Chondrocyte (in vitro differentiated cells): ENCODE measurements around the gene SSTR1. TPM values are rescaled to one million over a fixed set of nuclear protein-coding genes. Genes with fewer than 3 reads are reported as not detected.

Source experiments
- DNase-seq: peaks from one replicate; pipeline ENCODE4 v3.0.0; 2021; ENCODE audit warnings: mixed read lengths, low spot score
- H3K27ac Mint-ChIP-seq: one replicate; pipeline ENCODE4 v1.8.0; 2021; ENCODE audit warnings: mild to moderate bottlenecking, moderate library complexity, mixed read lengths; ENCODE audit not compliant: unreplicated experiment
- H3K27me3 Mint-ChIP-seq: 2 replicates; pipeline ENCODE4 v1.8.0; 2021; ENCODE audit warnings: low read depth, mixed read lengths
- H3K36me3 Mint-ChIP-seq: 2 replicates; pipeline ENCODE4 v1.8.0; 2021; ENCODE audit warnings: low read depth, mixed read lengths
- H3K4me1 Mint-ChIP-seq: 2 replicates; pipeline ENCODE4 v1.8.0; 2021; ENCODE audit warnings: low read depth, mild to moderate bottlenecking, mixed read lengths
- H3K4me3 Mint-ChIP-seq: one replicate; pipeline ENCODE4 v1.8.0; 2021; ENCODE audit warnings: mild to moderate bottlenecking, moderate library complexity, mixed read lengths; ENCODE audit not compliant: unreplicated experiment
- H3K9me3 Mint-ChIP-seq: 2 replicates; pipeline ENCODE4 v1.8.0; 2021; ENCODE audit warnings: low read depth, mixed read lengths
- total RNA-seq: library from RNA; stranded (reverse); gene quantifications from 3 replicates; pipeline ENCODE4 v1.2.1, GENCODE V29; 2021
- TF ChIP-seq, protein P1 (sequence below): fragments of 200-600 bp; sonication (generic); IDR thresholded peaks from 2 replicates; pipeline ENCODE4 v1.5.0; 2021; ENCODE audit warnings: antibody characterized with exemption, mild to moderate bottlenecking, moderate library complexity

Gene SSTR1
- total RNA-seq, 1 donor from 2014 or later = not detected

- Mint-ChIP-seq H3K4me1 (peaks cover 4% of the 10 kb centered on the region), H3K4me3 (no peak overlapping the region), H3K9me3 (peaks cover 8% of the 10 kb centered on the region), H3K27me3 (peaks cover 32% of the 10 kb centered on the region), H3K36me3 (no peaks in the 10 kb centered on the region), H3K27ac (no peak overlapping the region)
- TF ChIP-seq, protein P1, sequence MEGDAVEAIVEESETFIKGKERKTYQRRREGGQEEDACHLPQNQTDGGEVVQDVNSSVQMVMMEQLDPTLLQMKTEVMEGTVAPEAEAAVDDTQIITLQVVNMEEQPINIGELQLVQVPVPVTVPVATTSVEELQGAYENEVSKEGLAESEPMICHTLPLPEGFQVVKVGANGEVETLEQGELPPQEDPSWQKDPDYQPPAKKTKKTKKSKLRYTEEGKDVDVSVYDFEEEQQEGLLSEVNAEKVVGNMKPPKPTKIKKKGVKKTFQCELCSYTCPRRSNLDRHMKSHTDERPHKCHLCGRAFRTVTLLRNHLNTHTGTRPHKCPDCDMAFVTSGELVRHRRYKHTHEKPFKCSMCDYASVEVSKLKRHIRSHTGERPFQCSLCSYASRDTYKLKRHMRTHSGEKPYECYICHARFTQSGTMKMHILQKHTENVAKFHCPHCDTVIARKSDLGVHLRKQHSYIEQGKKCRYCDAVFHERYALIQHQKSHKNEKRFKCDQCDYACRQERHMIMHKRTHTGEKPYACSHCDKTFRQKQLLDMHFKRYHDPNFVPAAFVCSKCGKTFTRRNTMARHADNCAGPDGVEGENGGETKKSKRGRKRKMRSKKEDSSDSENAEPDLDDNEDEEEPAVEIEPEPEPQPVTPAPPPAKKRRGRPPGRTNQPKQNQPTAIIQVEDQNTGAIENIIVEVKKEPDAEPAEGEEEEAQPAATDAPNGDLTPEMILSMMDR = no peak
- DNase-seq = no peak
These were observed 48.8 kb downstream of the SSTR1 start for GRCh38 chr14:38256533-38256840.

- DNase-seq = no peak
- Mint-ChIP-seq H3K36me3 (no peaks in the 10 kb centered on the region), H3K4me3 (no peak overlapping the region), H3K27ac (no peak overlapping the region), H3K9me3 (peaks cover 18% of the 10 kb centered on the region), H3K27me3 (peaks cover 34% of the 10 kb centered on the region), H3K4me1 (peaks cover 4% of the 10 kb centered on the region)
- TF ChIP-seq, protein P1 = no peak
These were observed 49.8 kb downstream of the SSTR1 start for GRCh38 chr14:38257507-38257906.

DNA sequence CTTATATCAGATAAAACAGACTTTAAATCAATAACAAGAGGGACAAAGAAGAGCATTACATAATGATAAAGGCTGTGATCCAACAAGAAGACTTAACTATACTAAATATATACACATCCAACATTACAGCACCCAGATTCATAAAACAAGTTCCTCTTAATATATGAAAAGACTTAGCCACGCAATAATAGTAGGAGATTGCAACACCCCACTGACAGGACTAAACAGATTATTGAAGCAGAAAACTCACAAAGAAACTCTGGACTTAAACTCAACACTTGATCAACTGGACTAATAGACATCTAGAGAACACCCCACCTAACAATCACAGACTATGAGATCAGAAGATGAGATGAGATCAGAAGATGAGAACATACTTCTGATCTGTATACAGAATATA lies 53.9 kb downstream of the SSTR1 start:
- peaks cover 16% of the 10 kb centered on the region for H3K27me3 Mint-ChIP-seq
- DNase-seq = no peak
- no peak overlapping the region for H3K27ac Mint-ChIP-seq
- no peaks in the 10 kb centered on the region for H3K36me3 Mint-ChIP-seq
- no peak overlapping the region for H3K4me3 Mint-ChIP-seq
- TF ChIP-seq, protein P1 = no peak
- no peaks in the 10 kb centered on the region for H3K4me1 Mint-ChIP-seq
- peaks cover 32% of the 10 kb centered on the region for H3K9me3 Mint-ChIP-seq

Other genes with a start within 250 kb of the SSTR1 start
- not detected in 3 replicates for gene CLEC14A, start 48.2 kb downstream of the SSTR1 start, total RNA-seq